Activated gamma-delta T cell treated with anti-CD3 and anti-CD28 coated beads, Interleukin-2, amount 50 U/mL, for 16 hours (primary cell): Measurements from ENCODE around the gene DEFB129.
"Not testable (repeated sequence)": the region's sequence is repeated elsewhere in the genome, so short reads cannot be mapped to it uniquely, and the experiment has no call there.

ENCODE experiments used
- DNase-seq: peaks from one replicate; pipeline ENCODE4 v3.0.0-alpha.2; 2020; ENCODE audit warnings: low read depth

The DEFB129 gene

DNA sequence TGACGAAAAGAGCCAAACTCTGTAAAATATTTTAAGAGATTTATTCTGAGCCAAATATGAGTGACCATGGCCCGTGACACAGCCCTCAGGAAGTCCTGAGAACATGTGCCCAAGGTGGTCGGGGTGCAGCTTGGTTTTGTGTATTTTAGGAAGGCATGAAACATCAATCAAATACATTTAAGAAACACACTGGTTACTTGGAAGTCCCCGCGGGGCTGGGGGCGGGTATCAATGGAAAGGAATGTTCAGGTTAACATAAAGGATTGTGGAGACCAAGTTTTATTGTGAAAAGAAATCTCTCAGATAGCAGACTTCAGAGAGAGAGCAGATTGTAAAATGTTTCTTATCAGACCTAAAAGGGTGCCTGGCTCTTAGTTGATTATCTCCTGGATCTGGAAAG, 26.4 kb downstream of the DEFB129 start:
- not testable (repeated sequence) for DNase-seq

DNA sequence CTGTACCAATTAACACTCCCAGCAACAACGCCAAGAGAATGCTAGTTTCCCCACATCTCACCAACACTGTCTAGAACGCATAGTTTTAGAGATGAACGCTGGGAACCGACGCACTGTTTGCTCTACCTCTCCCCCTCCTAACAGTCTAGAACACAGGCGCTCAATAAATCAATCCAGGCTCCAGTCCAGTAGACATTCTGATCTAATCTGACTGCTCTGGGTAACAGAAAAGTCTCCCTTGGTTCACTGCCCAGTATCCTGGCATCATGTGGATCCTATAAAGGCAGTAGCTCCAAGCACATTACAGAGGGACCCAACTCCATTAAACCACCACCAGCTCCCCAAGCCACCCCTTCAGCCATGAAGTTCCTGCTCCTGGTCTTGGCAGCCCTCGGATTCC, 30.4 kb downstream of the DEFB129 start, which contains the start of gene DEFB132:
TSS of gene DEFB132 (plus strand) at position 306 of the 400 bp plus-strand sequence. CDS start at position 361, 55 bp downstream.
- no peak for DNase-seq

DNA sequence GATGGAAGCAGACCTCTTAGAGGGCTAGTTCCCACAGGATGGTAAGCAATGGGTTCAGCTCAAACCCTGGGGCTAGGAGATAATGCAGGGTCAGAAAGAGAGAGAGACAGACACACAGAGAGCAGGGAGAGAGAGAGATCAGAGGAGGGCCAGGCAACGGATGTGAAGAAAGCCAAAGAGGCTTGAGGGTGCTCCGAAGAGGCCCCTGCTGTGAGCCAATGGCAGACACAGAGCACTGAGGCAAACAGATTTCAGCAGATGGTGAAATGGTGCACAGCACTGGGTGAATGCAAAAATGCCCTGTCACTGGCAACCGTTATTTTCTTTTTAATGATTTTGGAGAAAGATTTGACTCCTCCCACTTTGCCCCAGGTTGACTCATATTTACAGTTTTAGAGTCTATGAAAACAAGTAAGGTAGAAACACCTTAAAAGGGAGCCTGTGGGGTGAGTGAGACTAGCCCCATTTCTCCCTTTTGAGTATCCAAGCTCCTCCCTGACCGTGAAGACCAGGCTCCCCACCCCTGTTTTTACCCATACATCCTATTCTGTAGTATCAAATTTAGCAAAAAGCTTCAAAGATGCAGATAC, 31.3 kb downstream of the DEFB129 start:
- no peak for DNase-seq

DNA sequence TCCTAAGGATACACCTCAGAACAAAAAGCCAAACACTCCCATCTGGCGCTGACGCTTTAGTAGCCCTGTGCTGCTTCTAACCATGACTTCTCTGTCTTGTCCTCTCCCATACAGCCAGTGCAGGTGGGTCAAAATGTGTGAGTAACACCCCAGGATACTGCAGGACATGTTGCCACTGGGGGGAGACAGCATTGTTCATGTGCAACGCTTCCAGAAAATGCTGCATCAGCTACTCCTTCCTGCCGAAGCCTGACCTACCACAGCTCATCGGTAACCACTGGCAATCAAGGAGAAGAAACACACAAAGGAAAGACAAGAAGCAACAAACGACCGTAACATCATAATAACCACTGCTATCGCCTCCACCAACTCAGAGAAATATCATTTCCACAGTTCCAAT, 31.9 kb downstream of the DEFB129 start:
- no peak for DNase-seq

DNA sequence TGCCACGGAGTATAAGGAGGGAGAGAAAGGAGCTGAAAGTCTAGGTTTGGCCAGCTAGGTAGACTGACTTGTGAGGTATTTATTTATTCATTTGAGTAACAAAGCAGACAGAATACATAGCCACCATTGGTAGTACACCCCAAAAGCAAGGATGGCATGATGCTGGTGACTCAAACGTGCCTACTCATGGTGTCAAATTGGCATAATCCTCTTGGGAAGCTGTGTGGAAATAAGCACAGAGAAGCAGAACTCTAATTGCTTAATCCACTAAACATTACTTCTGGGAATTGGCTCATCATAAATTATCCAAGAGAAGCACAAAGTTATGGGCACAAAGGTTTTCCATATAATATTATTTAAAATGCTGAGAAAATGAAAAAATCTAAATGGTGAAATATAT, 32.9 kb downstream of the DEFB129 start:
- no peak for DNase-seq

DNA sequence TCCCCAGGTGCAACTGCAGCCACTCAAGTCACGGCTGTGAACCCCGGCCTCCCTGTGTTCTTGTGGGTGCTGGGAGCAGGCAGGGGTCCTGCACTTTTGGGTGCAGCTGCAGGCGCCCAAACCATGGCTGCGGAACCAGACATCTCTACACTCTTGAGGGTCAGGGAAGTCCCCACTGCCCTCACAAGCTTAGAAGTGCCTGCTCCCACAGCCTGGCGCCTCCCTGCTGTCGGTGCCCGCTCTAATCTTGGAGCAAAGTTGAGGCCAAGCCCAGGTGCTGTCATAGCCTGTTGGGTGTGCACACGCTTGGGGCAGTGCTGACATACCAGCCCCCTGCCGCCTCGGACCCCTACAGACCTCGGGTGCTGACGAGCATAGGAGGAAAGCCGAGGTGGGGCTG, 36.6 kb downstream of the DEFB129 start:
- DNase-seq, result no peak

DNA sequence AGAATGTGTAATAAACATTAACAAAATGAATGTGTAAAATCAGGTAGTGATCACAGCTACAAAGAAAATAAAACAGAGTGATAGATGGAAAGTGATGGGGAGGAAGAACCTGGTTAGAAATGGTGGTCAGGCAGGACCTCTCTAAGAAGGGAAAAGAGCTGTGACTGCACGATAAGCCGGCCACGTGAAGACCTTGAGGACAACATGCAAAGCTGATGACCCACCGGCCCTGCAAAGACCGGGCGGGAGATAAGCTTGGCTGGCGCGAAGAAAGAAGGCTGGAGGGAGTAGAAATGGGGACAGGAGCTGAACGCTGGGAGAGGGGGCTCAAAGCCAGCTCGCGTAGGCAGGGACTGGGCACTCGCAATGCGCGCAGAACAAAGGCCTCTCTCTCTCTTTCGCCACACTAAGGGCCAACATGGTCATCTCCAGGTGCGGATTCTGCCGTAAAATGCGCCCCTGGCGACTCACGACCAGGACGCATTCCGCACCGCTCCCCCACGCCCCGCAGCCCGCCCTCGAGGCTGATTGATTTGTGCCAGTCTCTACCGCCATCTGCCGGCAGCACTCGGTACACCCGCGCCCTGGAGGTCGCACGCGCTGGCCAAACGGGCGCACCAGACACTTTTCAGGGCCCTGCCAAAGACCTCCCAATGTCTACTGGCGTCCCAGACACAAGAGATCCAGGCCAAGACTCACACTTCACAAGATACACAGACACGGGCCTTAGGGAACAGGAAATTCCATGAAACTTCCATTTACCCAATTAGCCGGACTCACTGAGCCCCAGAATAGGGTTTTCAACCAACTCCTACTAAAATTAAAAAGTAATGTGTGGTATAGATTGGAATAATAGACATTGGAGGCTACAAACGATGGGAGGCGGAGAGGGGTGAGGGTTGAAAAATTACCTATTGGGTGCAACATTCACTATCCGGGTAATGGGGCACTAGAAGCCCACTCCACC, 39.8 kb downstream of the DEFB129 start:
- peak; percentile 86 for DNase-seq

DNA sequence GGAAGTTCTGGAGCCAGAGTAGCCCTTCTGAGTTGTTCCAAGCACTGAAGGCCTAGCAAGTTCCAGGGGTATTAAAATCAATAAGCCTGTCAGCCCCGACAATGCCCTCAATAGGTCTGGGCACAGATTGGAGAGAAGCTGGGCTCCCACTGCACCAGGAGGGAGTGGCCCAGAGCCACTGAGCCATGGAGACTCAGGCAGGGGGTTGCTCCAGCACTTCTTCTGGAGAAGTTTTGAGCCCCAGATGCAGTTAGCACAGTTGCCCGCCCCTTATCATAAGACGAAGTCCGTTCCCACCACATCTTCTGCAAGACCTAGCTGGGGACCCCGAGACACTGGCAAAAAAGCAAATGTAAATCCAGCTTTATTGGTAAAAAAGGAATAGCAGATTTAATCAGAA, 43.5 kb downstream of the DEFB129 start:
- no peak for DNase-seq

DNA sequence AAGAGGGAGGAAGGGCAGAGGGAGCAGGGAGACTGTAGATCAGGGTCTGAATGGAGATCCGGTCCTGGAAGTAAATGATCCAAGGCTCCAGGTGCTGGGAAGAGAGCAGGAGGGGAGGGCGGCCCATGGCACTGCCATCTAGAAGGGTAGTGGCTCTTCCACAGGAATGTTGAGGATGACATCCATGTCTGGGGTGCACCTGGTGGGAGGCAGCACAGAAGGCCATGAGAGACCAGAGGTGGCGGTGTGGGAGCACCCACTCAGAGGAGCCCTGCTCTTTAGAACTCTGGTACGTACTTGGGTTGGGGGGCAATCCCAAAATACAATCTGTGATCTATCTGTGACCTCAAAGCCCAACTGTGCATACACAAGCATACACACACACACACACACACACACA, 44.0 kb downstream of the DEFB129 start:
- DNase-seq, result no peak

DNA sequence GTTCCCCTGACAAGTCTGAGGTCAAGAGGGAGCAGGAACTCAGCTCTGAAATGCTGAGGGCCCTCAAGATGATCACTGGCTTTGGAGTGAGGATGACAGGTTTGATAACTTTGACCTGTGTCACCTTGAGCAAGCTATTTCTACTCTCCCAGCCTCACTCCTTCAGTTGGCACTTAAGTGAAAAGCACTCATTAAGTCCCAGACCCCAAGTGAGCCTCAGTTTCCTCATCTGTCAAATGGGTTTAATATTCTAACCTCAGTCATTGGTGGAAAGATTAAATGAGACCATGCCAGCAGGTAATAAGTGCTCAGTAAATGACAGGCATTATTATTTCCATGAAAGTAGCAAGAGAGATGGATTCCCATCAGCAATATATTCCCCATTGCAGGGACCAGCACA, 44.5 kb downstream of the DEFB129 start:
- DNase-seq, result no peak

DNA sequence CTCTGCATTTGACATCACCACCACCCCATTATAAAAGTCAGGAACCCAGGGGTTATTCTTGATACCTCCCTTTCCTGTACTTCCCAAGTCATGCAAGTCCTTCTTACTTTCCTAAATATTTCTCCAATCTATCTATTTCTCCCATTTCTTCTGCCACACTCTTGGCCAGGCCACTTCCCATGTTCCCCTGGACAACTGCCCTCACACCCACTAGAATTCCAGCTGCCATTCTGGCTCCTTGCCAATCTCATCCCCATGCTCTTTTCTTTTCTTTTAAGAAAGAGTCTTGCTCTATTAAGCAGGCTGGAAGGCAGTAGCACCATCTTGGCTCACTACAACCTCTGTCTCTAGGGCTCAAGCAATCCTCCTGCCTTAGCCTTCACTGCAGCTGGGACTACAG, 45.7 kb downstream of the DEFB129 start:
- no peak for DNase-seq

DNA sequence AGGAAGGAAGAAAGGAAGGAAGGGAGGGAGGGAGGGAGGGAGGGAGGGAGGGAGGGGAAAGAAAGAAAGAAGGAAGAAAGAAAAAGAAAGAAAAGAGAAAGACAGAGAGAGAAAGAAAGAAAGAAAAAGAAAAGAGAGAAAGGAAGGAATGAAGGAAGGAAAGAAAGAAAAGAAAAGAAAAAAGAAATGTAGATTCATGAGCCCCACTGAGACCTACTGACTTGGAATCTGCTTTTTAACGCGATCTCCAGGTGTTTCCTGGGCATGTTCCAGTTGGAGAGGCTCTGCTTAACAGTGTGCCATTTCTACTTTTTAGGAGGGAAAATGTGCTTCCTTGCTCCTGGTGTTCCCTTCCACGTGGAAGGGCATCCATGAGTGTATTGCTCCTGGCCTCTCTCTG, 46.8 kb downstream of the DEFB129 start:
- DNase-seq, result no peak

DNA sequence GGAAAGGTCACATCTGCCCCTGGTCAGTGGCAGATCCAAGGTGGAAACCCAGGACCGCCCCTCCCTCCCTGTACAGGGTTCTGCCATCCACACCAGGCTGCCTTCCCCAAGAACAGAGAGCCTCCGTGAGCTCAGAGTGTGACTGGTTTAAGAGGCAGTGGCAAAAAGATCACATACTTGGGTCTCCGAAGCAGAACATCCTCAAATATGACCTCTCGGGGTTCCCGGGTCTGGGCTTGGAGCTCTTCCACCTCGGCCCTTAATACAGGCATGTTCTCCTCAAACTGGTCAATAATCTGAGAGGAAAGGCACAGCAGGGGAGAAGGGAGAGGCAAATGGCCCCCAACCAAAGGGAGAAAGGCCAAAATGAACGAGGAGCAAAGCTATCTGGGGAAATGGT, 48.7 kb downstream of the DEFB129 start:
- no peak for DNase-seq

DNA sequence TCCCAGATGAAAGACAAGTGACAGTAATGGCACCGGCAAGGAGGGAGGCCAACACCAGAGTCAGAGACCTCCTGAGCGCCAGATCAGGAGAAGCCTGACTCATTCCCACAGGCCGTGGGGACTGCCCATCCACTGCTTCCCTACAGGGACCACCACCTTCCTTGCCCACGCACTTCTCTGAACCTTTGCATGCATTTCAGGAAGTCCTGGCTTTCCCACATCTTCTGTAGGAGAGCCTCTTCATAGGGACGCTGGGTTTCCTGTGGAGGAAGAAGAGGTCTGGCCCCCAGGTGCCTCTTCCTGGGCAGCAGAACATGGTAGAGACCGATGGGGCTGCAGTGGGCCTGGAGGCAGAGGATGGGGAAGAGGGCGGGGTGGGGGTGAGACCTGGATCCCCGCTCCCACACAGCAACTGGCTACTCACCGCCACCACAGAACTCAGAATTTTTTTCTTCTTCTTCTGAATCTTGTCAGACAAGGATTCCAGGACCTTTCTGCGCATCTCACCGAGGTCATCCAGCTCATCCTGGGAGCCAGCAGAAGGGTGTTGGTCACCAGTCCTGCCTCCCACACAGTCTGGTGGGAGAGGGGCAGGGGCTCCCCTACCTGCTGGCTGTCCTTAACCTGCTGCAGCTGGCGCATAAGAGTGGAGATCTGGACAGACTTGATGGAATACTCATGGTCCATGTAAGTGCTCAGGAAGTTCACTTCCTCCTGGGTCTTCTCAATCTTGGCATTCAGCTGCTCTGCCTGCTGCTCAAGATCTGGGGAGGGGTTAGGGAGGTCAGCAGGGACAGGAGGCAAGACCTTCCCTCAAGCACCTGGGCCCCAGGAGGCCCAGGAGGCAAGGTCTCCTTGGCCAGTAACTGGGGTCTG, 49.8 kb downstream of the DEFB129 start:
- DNase-seq, result no peak

DNA sequence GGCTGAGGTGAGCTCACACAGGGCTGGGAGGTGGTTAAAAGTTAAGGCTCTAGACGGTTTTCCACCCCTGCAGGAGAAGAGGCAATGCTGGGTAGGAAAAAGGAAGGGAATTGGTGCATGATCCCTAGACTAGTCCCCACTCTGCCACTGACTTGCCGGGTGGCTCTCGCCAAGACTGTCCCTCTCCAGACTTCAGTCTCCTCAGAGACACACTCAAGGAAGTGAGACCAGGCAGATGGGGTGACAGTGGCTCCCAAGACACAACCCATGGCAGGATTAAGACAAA, 50.4 kb downstream of the DEFB129 start:
- no peak for DNase-seq

DNA sequence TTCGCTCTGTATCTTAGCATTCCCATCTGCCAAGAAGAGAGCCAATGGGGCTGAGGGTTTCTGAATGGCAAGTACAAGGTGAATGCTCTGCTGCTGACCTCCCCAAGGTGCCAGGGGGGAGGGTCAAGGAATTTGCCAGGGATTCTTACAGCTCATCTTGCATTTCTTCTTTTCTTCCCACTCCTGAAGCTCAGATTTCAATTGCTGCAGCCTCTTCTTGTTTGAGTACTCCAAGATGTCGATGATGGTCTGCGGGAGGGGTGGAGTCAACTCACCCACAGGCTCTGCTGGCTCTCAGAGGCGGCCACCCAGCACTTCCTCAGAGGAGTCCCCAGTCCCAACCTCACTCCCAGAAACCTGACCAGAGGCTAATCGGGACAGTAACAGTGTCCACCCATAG, 51.1 kb downstream of the DEFB129 start:
- DNase-seq, result no peak

DNA sequence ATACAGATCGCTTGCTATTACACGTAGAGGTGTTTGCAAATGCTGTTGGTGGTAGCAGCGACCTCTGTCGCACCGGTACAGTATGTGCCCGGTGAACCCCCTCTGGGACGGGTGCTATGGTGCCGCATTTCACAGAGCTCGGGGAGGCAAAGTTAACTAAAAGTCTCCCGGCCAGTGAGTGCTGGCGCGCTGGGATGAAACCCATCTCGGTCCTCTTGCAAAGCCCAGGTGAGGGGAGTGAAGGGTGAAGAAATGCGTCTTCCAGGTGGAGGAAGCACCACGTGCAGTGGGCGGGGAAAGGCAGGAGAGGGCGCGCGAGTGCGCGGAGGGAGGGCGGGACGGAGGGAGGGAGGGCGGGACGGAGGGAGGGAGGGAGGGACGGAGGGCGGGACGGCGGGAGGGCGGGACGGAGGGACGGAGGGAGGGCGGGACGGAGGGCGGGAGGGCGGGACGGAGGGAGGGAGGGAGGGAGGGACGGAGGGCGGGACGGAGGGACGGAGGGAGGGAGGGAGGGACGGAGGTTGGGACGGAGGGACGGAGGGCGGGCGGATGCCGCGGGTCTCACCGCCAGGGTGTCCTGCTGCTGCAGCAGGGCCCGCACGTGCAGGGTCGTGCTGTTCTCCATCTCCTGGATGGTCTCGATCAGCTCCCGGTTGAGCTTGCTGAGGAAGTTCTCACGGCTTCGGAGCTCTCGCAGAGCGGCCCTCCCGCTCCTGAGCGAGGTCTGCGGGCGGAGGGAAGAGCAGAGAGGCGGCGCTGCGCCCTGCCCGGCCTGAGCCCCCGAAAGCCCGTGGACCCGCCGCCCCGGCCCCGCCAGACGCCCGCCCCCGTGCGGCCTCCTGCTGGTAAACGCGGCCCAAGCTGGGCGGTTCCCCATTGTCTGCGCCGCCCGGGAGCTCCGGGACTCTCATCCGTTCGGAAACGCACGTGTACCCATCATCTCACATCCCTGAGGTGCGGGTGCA, 51.8 kb downstream of the DEFB129 start:
- DNase-seq, result no peak
